Kidney capillary endothelial cell (primary cell): ENCODE measurements around the gene SFTPB.

ENCODE experiments used
- DNase-seq: peaks from one replicate; pipeline ENCODE4 v3.0.0-alpha.2; 2018; ENCODE audit warnings: low spot score

SFTPB gene

DNA sequence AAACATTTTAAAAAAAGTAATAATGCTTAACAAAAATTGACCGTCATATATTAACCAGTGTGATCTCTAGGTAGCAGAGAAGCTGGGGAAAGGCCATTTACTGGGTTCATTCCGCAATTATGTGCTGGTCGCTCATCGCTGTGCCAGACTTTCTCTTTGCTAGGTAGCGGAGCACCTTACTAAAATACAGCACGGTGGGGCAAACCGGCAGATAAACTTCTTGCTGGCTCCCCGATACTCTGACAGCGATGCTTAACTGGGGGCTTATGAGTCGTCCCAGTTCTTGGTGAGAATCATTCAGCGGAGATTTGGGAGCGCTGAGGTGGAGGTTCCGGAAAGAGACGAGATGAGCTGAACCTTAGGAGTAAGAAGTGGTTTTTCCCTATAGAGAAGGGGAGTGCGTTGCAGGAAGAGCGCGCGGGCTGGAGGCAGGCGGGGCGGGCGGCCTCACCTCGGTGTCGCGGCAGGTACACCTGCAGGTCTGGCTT lies 56.7 kb downstream of the SFTPB start:
- no peak for DNase-seq
